WERI-Rb-1 (cell line): ENCODE data around the gene HSPA12B.

ENCODE experiments used
- DNase-seq: peaks from one replicate; pipeline ENCODE4 v3.0.0-alpha.2; 2020
- H3K27ac ChIP-seq: fragments of 250-450 bp; sonication (Bioruptor Pico); 2 replicates; pipeline ENCODE4 v1.5.1; 2020; ENCODE audit warnings: mild to moderate bottlenecking, moderate library complexity
- H3K27me3 ChIP-seq: fragments of 250-450 bp; sonication (Bioruptor Pico); 2 replicates; pipeline ENCODE4 v1.5.1; 2021; ENCODE audit warnings: mild to moderate bottlenecking, low read depth, moderate library complexity; ENCODE audit not compliant: insufficient read depth, severe bottlenecking
- H3K36me3 ChIP-seq: fragments of 250-450 bp; sonication (Bioruptor Pico); 2 replicates; pipeline ENCODE4 v1.5.1; 2020; ENCODE audit warnings: mild to moderate bottlenecking, moderate library complexity
- H3K4me3 ChIP-seq: 2 replicates; pipeline ENCODE4 v1.5.1; 2011; ENCODE audit warnings: low read depth, mild to moderate bottlenecking, control low read depth, low read length
- H3K9me3 ChIP-seq: fragments of 250-450 bp; sonication (Bioruptor Pico); 2 replicates; pipeline ENCODE4 v1.5.1; 2021; ENCODE audit warnings: mild to moderate bottlenecking, moderate library complexity; ENCODE audit not compliant: severe bottlenecking
- CTCF ChIP-seq: IDR thresholded peaks from 2 replicates; pipeline ENCODE4 v1.5.1; 2011; ENCODE audit warnings: low read depth, mild to moderate bottlenecking, control low read depth, inconsistent platforms, low read length

HSPA12B gene

GRCh38 chr20:3757268-3757667, 24.8 kb downstream of the HSPA12B start:
- DNase-seq = no peak
- TF ChIP-seq CTCF = no peak
- Histone ChIP-seq H3K4me3 (no peak overlapping the region), H3K27me3 (no peaks in the 10 kb centered on the region), H3K36me3 (peaks cover 29% of the 10 kb centered on the region), H3K9me3 (no peaks in the 10 kb centered on the region), H3K27ac (no peak overlapping the region)

DNA sequence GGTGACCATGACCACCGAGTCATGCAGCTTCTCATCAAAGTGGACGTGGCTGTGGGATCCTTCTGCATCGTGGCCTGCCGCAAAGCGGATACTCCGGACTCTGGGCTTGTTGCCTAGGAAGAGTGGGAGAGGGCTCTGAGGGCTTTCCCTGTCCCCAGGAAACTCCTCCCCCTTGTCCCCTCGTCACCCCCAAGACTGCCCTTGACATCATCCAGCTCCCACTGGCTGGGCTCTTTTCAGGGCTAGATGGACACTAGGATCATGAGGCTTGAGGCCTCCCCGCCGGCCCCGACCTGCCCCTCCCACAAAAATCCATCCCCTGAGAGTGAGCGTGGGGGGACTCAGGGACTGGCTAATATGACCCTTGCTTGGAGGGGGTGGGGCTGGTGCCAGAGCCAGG, 26.1 kb downstream of the HSPA12B start:
- Histone ChIP-seq H3K4me3 (no peak overlapping the region), H3K27me3 (no peaks in the 10 kb centered on the region), H3K27ac (no peak overlapping the region), H3K9me3 (no peaks in the 10 kb centered on the region), H3K36me3 (peaks cover 24% of the 10 kb centered on the region)
- no peak for TF ChIP-seq CTCF
- DNase-seq = no peak

GRCh38 chr20:3759316-3759823, 26.9 kb downstream of the HSPA12B start:
- Histone ChIP-seq H3K27me3 (no peaks in the 10 kb centered on the region), H3K27ac (no peak overlapping the region), H3K4me3 (no peak overlapping the region), H3K36me3 (peaks cover 24% of the 10 kb centered on the region), H3K9me3 (no peaks in the 10 kb centered on the region)
- no peak for DNase-seq
- no peak for TF ChIP-seq CTCF

DNA sequence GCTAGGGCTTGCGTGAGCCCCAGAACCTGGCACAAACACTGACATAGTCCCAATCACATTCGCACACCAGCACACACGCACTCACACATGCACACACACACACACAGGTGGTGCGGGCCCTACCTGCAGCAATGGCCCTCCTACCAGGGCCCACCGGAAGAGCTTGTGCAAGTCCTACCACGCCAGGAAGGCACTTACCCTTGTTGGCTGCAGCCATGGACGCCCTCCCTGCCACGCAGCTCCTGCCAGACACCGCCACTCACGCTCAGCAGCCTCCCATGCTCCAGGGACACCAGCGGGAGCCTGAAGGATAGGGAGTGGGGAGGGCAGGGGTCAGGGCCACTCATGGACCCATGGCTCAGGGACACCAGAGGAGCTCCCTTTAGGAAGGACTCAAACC, 27.4 kb downstream of the HSPA12B start:
- no peak for TF ChIP-seq CTCF
- no peaks in the 10 kb centered on the region for H3K27me3 ChIP-seq
- H3K27ac ChIP-seq = no peak overlapping the region
- peaks cover 24% of the 10 kb centered on the region for H3K36me3 ChIP-seq
- no peaks in the 10 kb centered on the region for H3K9me3 ChIP-seq
- H3K4me3 ChIP-seq = no peak overlapping the region
- DNase-seq = no peak

- DNase-seq = no peak
- Histone ChIP-seq H3K27ac (no peak overlapping the region), H3K9me3 (no peaks in the 10 kb centered on the region), H3K36me3 (peaks cover 24% of the 10 kb centered on the region), H3K27me3 (no peaks in the 10 kb centered on the region), H3K4me3 (no peak overlapping the region)
- no peak for TF ChIP-seq CTCF
Measured at GRCh38 chr20:3760655-3761348, 28.3 kb downstream of the HSPA12B start.
